Prostate gland (tissue), 2 donors: ENCODE results near the gene CHST11.
A peak's percentile ranks its signal among the peaks of the same experiment; 100 is the strongest.

Experiments used
- CTCF ChIP-seq, 4 experiments: fragments of 200-600 bp in 2 of 4; fragments of 450-650 bp in 2 of 4; sonication (generic) in 2 of 4; IDR thresholded peaks; 1 replicate in 3 of 4; 2 replicates in 1 of 4; pipeline ENCODE4 v1.5.1; 2016 to 2019; ENCODE audit warnings: antibody characterized with exemption in 4 of 4, mild to moderate bottlenecking in 2 of 4, moderate library complexity in 2 of 4
- POLR2A ChIP-seq: fragments of 450-650 bp; IDR thresholded peaks from one replicate; pipeline ENCODE4 v1.6.1; 2016; ENCODE audit warnings: antibody characterized with exemption, mild to moderate bottlenecking
- POLR2AphosphoS5 ChIP-seq: sonication (generic); formaldehyde crosslinking; IDR thresholded peaks from one replicate; pipeline ENCODE4 v1.6.1; 2017; ENCODE audit warnings: antibody characterized with exemption

GRCh38 chr12:104604070-104604994, 147.6 kb downstream of the CHST11 start:
- TF ChIP-seq CTCF (IDR thresholded peaks at IDR 0.05) (no peak), POLR2AphosphoS5 (peak; percentile 6), POLR2A (no peak)
